GM10266 (cell line): Measurements from ENCODE around the gene OR10K1.

ENCODE experiments used
- DNase-seq: peaks from one replicate; pipeline ENCODE4 v3.0.0; 2012; ENCODE audit errors: extremely low spot score
- TF ChIP-seq, protein P1 (sequence below): IDR thresholded peaks from 2 replicates; pipeline ENCODE4 v1.5.1; 2012; ENCODE audit warnings: mild to moderate bottlenecking, low read depth; ENCODE audit not compliant: control insufficient read depth, insufficient read depth; ENCODE audit errors: missing control alignments

The OR10K1 gene

DNA sequence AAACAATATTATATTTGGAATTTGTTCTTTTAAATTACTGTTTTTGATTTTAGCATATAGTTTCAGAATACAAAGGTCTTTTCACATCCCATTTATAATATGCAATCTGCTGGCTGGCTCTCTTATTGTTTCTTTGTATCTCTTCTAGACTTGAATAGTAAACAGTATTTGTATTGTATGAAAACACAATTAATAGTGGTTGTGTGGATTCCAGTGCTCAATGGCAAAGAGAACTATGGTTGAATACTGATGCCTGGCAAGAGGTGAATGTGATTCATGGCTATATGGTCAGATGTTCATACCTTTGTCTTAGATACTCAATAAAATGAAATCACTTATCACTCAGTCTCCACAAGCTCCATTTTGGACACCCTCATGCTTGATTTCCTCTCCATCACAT lies 55.3 kb downstream of the OR10K1 start:
- TF ChIP-seq, protein P1, sequence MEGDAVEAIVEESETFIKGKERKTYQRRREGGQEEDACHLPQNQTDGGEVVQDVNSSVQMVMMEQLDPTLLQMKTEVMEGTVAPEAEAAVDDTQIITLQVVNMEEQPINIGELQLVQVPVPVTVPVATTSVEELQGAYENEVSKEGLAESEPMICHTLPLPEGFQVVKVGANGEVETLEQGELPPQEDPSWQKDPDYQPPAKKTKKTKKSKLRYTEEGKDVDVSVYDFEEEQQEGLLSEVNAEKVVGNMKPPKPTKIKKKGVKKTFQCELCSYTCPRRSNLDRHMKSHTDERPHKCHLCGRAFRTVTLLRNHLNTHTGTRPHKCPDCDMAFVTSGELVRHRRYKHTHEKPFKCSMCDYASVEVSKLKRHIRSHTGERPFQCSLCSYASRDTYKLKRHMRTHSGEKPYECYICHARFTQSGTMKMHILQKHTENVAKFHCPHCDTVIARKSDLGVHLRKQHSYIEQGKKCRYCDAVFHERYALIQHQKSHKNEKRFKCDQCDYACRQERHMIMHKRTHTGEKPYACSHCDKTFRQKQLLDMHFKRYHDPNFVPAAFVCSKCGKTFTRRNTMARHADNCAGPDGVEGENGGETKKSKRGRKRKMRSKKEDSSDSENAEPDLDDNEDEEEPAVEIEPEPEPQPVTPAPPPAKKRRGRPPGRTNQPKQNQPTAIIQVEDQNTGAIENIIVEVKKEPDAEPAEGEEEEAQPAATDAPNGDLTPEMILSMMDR, result no peak
- DNase-seq, result no peak
